SW480 (cell line): ENCODE results near the gene TMEM42.

Experiments used
- DNase-seq: peaks from one replicate; pipeline ENCODE4 v3.0.0-alpha.2; 2016; ENCODE audit warnings: low spot score

Gene TMEM42

DNA sequence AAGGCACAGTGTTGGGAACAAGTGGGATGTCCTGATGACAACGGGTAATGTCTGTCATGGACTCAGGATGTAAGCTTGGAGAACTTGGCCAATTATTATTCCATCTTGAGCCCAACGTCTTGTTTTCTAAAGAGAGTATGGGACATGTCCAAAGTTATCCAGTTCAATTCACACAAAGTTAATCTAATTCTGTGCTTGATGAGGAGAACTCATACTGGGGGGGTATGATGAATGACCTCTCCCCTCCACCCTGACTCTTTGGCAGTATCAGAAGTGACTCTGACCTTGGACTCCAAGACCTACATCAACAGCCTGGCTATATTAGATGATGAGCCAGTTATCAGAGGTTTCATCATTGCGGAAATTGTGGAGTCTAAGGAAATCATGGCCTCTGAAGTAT lies 49.0 kb downstream of the TMEM42 start:
- no peak for DNase-seq

DNA sequence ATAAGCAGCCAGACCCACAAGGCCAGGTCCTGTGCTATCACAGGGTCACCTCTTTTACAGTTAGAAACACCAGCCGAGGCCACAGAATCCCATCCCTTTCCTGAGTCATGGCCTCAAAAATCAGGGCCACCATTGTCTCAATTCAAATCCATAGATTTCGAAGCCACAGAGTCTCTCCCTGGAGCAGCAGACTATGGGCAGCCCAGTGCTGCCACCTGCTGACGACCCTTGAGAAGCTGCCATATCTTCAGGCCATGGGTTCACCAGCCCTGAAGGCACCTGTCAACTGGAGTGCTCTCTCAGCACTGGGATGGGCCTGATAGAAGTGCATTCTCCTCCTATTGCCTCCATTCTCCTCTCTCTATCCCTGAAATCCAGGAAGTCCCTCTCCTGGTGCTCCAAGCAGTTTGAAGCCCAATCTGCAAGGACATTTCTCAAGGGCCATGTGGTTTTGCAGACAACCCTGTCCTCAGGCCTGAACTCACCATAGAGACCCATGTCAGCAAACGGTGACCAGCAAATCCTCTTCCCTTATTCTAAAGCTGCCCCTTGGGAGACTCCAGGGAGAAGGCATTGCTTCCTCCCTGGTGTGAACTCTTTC lies 52.3 kb downstream of the TMEM42 start:
- DNase-seq = peak; percentile 71

DNA sequence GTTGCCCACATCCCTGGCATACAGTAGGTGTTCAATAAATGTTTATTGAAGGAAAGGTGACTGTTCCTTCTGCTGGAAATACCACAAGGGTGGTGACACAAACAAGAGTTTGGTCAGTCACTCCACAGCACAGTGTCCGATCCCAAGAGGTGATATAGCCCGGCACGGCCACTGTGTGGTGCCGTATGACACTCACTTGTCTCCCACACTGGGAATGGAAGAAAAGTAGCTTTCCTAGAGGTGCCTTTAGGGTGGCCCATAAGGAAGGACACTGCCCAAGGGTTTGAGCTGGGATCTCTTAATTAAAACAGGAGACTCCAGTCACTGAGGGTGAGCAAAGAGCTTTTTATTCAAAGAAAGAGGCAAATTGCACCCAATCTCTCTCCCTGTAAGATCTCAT lies 53.2 kb downstream of the TMEM42 start:
- DNase-seq = peak; percentile 42
